TTC549 (cell line): Measurements from ENCODE around the gene GALNT4.

ENCODE experiments used
- FAIRE-seq: peaks from 2 replicates; lab custom pipeline; 2012; peaks lifted over from hg19 to GRCh38; lab: Jason Lieb, UNC

Gene GALNT4

GRCh38 chr12:89493670-89494302 lies 30.8 kb downstream of the GALNT4 start:
- no peak for FAIRE-seq

GRCh38 chr12:89492883-89493282 lies 31.7 kb downstream of the GALNT4 start:
- FAIRE-seq = no peak

DNA sequence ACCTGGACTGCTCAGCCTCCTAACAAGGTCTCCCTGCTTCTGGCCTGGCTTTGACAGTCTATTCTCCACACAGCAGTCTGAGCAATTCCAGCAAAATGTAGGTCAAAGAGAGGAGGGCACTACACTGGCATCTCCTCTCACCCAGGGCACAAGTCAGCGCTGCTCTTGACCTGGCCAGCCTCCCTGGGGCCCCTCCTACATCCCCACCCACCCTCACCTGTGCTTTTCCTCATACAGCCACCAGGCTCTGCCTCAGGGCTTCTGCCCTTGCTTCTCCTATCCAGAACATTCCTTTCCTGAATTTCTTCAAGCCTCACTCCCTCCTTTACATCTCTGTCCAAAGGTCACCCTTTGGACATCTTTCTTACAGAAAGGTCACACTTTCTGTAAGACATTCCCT lies 33.7 kb downstream of the GALNT4 start:
- no peak for FAIRE-seq

DNA sequence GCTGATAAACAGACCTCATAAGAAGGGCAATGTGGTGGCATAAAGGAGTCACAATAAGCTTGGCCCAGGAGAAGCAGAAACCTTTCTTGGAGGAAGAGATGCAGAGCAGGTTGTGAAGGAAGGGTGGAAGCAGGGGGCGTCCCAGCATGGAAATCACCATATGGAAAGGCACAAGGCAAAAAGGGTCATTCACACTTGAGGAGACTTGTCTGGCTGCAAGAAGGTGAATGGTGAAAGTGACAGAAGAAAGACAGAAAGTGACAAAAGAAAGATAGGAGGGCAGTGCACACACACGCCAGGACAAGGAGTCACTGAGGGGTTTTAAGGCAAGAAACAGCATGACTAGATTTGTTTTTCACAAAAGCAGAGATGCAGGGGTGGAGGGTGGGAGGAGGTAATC lies 38.3 kb downstream of the GALNT4 start:
- FAIRE-seq = no peak

DNA sequence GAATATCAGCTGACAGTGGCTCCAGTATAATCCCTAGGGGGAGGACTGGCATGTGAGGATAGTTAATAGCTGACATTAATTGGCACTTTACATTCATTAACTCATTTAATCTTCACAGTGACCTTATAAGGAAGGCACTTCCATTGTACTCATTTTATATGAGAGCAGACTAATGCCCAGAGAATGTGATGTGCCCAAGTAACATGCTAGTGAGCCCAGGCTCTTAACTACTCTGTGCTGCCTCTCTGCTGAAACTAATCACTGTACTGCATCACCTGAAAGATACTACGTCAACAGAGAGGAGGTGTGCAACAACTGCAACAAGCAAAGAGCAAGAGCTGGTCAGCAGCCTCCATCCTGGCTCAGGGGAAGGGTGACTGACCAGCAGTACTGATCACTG lies 40.1 kb downstream of the GALNT4 start:
- no peak for FAIRE-seq

GRCh38 chr12:89481213-89481914 lies 43.2 kb downstream of the GALNT4 start:
- FAIRE-seq = no peak

- no peak for FAIRE-seq
Observed at GRCh38 chr12:89479982-89480381, 44.6 kb downstream of the GALNT4 start.

GRCh38 chr12:89477633-89478279 lies 46.8 kb downstream of the GALNT4 start:
- no peak for FAIRE-seq

- no peak for FAIRE-seq
Observed at GRCh38 chr12:89476904-89477595, 47.5 kb downstream of the GALNT4 start.

DNA sequence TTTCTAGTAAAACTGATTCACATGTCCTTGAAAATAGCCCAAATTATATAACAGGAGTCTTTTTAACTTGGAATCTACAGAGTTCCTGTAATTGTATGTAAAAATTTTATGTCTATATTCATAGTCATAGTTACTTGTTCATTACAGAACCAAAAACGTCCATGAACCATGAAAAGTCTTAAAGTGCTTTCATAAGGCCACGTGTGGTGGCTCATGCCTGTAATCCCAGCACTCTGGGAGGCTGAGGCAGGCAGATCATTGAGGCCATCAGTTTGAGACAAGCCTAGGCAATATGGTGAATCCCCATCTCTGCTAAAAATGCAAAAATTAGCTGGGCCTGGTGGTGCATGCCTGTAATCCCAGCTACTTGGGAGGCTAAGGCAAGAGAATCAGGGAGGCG lies 48.4 kb downstream of the GALNT4 start:
- FAIRE-seq = no peak

- no peak for FAIRE-seq
Observed at GRCh38 chr12:89475203-89475990, 49.2 kb downstream of the GALNT4 start.

DNA sequence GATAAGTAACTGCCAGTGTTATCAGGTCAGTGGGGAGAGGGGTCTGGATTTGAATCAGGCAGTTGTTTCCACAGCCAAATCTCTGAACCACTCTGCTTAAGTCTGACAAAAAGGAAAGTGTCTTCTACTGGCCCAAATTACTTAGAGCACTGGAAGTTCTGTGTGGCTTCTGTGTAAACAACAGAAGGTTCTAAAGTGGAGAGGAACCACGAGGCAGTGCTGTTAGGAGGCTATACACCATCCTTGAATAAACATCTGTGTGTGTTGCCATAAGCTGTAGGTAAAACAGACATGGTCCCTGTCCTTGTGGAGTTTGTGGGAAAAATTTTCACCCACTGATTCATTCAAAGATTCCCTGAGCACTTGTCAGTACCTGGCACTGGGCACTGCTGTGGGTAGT lies 50.0 kb downstream of the GALNT4 start:
- FAIRE-seq = no peak
